PC-9 (cell line): ENCODE results near the gene NPBWR2.
A peak's percentile ranks its signal among the peaks of the same experiment; 100 is the strongest.

ENCODE experiments used
- EZH2 ChIP-seq: fragments of 200-600 bp; sonication (generic); IDR thresholded peaks from 2 replicates; pipeline ENCODE4 v1.8.0; 2017; ENCODE audit warnings: antibody characterized with exemption, low read depth
- TF ChIP-seq, protein P1 (sequence below): fragments of 200-600 bp; sonication (generic); conservative IDR thresholded peaks from 2 replicates; pipeline ENCODE4 v1.6.1; 2017; ENCODE audit warnings: mixed run types, antibody characterized with exemption, mild to moderate bottlenecking, moderate library complexity

DNA sequence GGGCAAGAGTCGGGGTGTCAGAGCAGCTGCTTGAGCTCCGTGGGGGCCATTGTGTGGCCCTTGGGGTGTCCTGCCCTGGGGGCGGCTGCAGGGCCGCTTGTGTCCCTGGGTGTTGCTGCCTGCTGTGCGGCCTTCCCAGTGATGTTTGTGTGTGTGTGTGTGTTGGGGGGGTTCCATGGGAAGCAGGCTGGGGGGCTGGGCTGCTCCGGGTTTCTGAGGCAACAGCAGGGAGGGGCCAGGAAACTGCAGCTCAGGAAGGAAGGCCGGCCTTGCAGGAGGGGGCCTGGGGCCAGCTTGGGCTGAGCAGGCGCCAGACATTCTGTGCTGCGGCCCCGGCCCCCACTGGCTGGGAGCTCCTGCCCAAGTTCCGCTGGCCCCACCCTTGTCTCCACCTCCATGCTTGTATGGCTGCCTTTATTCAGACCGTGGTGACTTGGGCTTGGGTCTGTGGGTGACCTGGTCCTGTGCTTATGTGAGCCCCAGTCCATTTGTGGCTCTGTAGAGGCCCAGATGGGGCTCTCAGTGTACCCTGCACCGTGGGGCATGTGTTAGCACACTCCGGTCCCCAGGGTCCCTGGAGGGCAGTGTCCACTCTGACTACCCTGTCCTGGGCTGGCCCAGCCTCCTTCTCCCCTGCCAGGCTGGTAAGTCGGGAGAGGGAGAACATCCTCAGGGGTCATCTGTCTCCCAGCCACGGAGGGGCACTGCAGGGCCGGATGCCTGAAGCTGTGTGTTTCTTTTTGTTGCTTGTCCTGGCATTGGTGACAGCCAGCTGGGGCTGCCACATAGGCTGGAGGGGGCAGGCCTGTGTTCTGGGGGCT is 53.3 kb downstream of the NPBWR2 start:
- TF ChIP-seq, protein P1, sequence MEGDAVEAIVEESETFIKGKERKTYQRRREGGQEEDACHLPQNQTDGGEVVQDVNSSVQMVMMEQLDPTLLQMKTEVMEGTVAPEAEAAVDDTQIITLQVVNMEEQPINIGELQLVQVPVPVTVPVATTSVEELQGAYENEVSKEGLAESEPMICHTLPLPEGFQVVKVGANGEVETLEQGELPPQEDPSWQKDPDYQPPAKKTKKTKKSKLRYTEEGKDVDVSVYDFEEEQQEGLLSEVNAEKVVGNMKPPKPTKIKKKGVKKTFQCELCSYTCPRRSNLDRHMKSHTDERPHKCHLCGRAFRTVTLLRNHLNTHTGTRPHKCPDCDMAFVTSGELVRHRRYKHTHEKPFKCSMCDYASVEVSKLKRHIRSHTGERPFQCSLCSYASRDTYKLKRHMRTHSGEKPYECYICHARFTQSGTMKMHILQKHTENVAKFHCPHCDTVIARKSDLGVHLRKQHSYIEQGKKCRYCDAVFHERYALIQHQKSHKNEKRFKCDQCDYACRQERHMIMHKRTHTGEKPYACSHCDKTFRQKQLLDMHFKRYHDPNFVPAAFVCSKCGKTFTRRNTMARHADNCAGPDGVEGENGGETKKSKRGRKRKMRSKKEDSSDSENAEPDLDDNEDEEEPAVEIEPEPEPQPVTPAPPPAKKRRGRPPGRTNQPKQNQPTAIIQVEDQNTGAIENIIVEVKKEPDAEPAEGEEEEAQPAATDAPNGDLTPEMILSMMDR, result peak; percentile 33; the same call in 1 of the 2 replicates
- no peak for TF ChIP-seq EZH2
